HepG2 (cell line): Measurements from ENCODE around the gene ZNF19. TPM values are rescaled to one million over a fixed set of nuclear protein-coding genes. Genes with fewer than 3 reads are reported as not detected.

Experiments
- ARID4A ChIP-seq: sonication (generic); formaldehyde crosslinking; IDR thresholded peaks from 2 replicates; pipeline ENCODE4 v1.5.0; 2020; ENCODE audit warnings: mild to moderate bottlenecking, missing genetic modification reagents, borderline replicate concordance
- DDIT3 ChIP-seq: sonication (generic); formaldehyde crosslinking; IDR thresholded peaks from 2 replicates; pipeline ENCODE4 v1.4.0; 2020; ENCODE audit warnings: mild to moderate bottlenecking, missing genetic modification reagents
- E2F1 ChIP-seq: sonication (generic); formaldehyde crosslinking; IDR thresholded peaks from 2 replicates; pipeline ENCODE4 v1.5.0; 2020; ENCODE audit warnings: missing genetic modification reagents
- EED ChIP-seq: sonication (generic); formaldehyde crosslinking; IDR thresholded peaks from 2 replicates; pipeline ENCODE4 v1.5.0; 2020; ENCODE audit warnings: mild to moderate bottlenecking, missing genetic modification reagents
- EHMT2 ChIP-seq: fragments of 200-600 bp; sonication (generic); IDR thresholded peaks from 2 replicates; pipeline ENCODE4 v1.7.0; 2017; ENCODE audit warnings: antibody characterized with exemption, low read depth, low read length, borderline replicate concordance
- GFI1 ChIP-seq: sonication (generic); formaldehyde crosslinking; IDR thresholded peaks from 2 replicates; pipeline ENCODE4 v1.5.0; 2020; ENCODE audit warnings: missing genetic modification reagents, mild to moderate bottlenecking, borderline replicate concordance
- HHEX ChIP-seq: IDR thresholded peaks from 2 replicates; pipeline ENCODE4 v1.6.1; 2016; ENCODE audit warnings: control low read depth
- KLF6 ChIP-seq: IDR thresholded peaks from 2 replicates; pipeline ENCODE4 v1.8.0; 2016; ENCODE audit warnings: missing biosample characterization, missing genetic modification reagents
- NFAT5 ChIP-seq: sonication (generic); formaldehyde crosslinking; IDR thresholded peaks from 2 replicates; pipeline ENCODE4 v1.4.0; 2020; ENCODE audit warnings: missing genetic modification reagents
- NFATC3 ChIP-seq: sonication (generic); formaldehyde crosslinking; IDR thresholded peaks from 2 replicates; pipeline ENCODE4 v1.5.1; 2020; ENCODE audit warnings: mild to moderate bottlenecking, missing genetic modification reagents
- NFIB ChIP-seq: sonication (generic); formaldehyde crosslinking; IDR thresholded peaks from 2 replicates; pipeline ENCODE4 v1.9.0; 2021; ENCODE audit warnings: missing genetic modification reagents, mild to moderate bottlenecking, borderline replicate concordance
- PCBP1 ChIP-seq: fragments of 200-400 bp; formaldehyde crosslinking; IDR thresholded peaks from 2 replicates; pipeline ENCODE4 v1.6.1; 2017; ENCODE audit warnings: mild to moderate bottlenecking, low read depth, low read length, borderline replicate concordance
- ZHX1 ChIP-seq: sonication (generic); formaldehyde crosslinking; IDR thresholded peaks from 2 replicates; pipeline ENCODE4 v1.8.1; 2022; ENCODE audit warnings: low read depth, mild to moderate bottlenecking, missing genetic modification reagents
- ZMAT5 ChIP-seq: sonication (generic); formaldehyde crosslinking; IDR thresholded peaks from 2 replicates; pipeline ENCODE4 v1.5.0; 2020; ENCODE audit warnings: mild to moderate bottlenecking, low read depth, missing genetic modification reagents, borderline replicate concordance
- ZNF232 ChIP-seq: sonication (generic); formaldehyde crosslinking; IDR thresholded peaks from 2 replicates; pipeline ENCODE4 v1.4.0; 2020; ENCODE audit warnings: missing genetic modification reagents, borderline replicate concordance
- ZNF724P ChIP-seq: sonication (generic); formaldehyde crosslinking; IDR thresholded peaks from 2 replicates; pipeline ENCODE4 v1.8.0; 2022; ENCODE audit warnings: missing genetic modification reagents, borderline replicate concordance
- polyA plus RNA-seq, 8 experiments: library from polyadenylated mRNA; depleted of rRNA in 3 of 8; stranded (reverse) in 7 of 8; unstranded in 1 of 8; fragments of >200 nt; fragmentation: Illumina TruSeq in 4 of 8; extraction: Trizol in 4 of 8; gene quantifications; 2 replicates each; pipeline versions ENCODE4 v1.2.1 to v1.2.3, GENCODE V29; 2011 to 2016; ENCODE audit warnings: low read depth in 4 of 8, missing spikeins in 1 of 8, mixed read lengths in 1 of 8; ENCODE audit not compliant: insufficient read depth in 1 of 8
- total RNA-seq, 5 experiments: library from RNA; depleted of rRNA; stranded (reverse); fragments of >200 nt; fragmentation: Illumina TruSeq; extraction: Trizol; gene quantifications; 2 replicates each; pipeline ENCODE4 v1.2.3, GENCODE V29; 2016; ENCODE audit warnings: low read depth in 1 of 5

ZNF19 gene
- total and polyA plus RNA-seq, 2 of the 13 experiments (the other 11 are each of a cell fraction or from before 2014, with no cell fraction given): 3.2 to 5.8 TPM

GRCh38 chr16:71425746-71426068 lies 63.4 kb downstream of the ZNF19 start (continued):
- TF ChIP-seq ZHX1: no peak
- 0 out of 2 replicates have a peak, but pooled peaks have one; percentile 37 for TF ChIP-seq NFIB (CRISPR knock-in tag)
- TF ChIP-seq NFATC3 (CRISPR knock-in tag): no peak
- no peak for TF ChIP-seq NFAT5
- TF ChIP-seq ZNF724P (CRISPR knock-in tag): no peak
- no peak for TF ChIP-seq ZMAT5 (CRISPR knock-in tag)
- TF ChIP-seq HHEX (CRISPR knock-in tag): no peak
- TF ChIP-seq ARID4A (CRISPR knock-in tag): no peak
- TF ChIP-seq PCBP1: peak; percentile 71; the same call in 1 of the 2 replicates
- TF ChIP-seq KLF6 (CRISPR knock-in tag): no peak
- TF ChIP-seq GFI1 (CRISPR knock-in tag): no peak
- no peak for TF ChIP-seq E2F1
- no peak for TF ChIP-seq EED (CRISPR knock-in tag)
- no peak for TF ChIP-seq DDIT3 (CRISPR knock-in tag)
- TF ChIP-seq ZNF232 (CRISPR knock-in tag): no peak
- TF ChIP-seq EHMT2: 0 out of 2 replicates have a peak, but pooled peaks have one; percentile 1
